Dedifferentiated amniotic fluid mesenchymal stem cell (primary cell): Measurements from ENCODE around the gene ANKRD13D.

Source experiments
- DNase-seq: peaks from one replicate; pipeline ENCODE4 v3.0.0-alpha.2; 2016; ENCODE audit errors: extremely low spot score

Gene ANKRD13D

DNA sequence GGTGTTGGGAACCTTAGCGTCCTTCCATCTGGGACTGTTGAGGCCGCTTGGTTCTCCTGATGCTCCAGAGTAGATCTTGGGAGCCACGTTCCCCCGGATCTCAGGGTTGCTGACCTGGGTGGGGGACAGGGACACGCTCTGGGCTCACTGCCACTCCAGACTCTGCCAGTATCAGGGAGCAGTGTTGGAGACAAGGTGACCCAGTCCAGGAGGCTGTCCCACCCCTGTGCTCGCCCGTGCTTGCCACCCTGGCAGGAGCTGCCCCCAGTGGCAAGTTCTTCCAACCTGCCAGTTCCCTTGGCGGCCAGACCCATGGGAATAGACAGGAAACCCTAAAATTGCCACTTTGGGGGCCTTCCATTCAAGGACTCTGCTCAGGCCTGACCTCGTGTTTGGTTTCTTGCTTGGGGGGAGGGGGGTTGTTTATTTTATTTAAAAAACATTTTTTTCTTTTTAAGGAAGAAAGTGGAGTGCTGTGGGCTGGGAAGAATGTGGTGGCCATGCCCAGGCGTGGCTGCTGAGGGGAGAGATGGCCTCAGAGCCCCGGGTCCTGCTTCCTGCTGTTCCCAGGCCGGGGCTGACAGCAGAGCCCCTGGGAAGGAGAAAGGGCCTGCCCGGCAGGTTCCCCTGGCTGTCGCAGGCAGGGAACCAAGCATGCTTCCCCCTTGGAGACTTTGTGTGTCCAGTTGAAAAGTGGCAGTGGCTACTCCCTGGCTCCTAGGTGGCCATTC, 15.7 kb upstream of the ANKRD13D start:
- no peak for DNase-seq

DNA sequence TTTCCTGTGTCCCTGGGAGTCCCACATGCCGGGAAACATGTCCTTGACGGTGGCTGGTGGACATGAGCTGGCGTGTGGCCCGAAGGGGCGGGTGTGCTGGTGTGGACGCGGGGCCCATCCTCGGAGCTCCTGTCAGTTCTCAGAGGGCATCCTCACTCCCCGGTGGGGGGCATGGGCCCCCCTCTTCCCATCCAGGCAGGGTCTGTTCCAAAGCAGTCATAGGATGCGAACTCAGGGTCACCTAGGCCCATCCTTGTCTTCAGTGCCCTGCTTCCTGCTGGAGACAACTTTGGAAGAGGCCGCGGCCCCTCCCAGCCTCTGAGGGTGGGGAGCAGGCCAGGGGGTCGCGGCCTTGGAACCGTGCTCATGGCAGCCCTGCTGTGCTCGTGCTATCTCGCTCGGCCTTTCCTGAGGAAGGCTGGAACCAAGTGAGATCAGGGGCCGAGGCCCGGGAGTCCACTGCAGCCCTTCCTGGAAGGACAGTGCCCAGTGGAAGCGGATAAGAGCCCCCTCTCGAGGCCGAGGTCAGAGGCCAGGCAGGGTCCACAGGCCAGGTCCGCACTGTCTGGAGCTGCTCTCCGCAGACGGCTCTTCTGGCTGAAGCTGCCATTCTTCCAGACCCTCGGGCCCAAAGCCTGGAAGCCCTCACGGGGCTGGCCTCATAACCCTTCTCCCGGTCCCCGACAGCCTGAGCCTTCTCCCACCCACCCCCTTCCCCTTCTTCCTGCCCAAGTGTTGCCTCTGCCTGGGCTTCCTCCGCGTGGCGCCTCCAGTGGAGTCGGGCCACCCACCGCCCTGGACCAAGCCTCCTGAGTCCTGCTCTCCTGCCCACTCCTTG, 14.1 kb upstream of the ANKRD13D start:
- DNase-seq = no peak

DNA sequence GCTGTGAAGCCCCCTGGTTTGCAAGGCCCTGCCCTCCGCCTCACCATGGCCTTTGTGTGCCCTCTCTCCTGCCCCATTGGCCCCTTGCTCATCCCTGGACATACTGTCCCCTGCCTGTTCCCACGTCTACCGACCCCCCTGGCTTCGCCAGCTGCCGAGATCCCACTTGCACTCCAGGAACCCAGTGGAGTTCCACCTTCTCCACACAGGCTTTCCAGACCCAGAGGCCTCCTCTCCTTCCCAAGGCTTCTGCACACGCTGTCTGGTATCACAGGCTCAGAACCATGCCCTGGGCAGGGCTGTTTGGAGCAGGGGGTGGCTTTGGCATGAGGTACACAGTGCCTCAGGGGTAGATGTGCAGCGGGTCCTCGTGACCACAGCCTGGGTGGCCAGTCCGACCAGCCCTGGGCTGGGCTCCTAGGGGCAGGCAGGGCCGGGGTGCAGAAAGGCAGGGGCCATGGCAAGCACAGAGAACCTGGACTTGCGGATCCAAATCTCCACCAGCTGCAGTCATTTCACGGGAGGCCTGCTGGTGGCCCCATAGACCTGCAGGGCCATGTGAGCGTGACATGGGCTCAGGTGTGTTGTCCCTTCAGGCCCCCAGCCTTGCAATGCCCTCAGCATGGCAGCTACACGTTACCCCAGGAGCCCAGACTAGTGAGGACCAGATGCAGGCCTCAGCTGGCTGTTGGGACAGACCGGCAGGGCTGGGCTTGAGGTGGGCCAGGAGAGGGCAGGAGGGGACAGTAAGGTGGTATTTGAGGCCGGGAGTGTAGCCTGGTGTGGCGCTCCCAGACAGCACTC, 13.3 kb upstream of the ANKRD13D start:
- no peak for DNase-seq

DNA sequence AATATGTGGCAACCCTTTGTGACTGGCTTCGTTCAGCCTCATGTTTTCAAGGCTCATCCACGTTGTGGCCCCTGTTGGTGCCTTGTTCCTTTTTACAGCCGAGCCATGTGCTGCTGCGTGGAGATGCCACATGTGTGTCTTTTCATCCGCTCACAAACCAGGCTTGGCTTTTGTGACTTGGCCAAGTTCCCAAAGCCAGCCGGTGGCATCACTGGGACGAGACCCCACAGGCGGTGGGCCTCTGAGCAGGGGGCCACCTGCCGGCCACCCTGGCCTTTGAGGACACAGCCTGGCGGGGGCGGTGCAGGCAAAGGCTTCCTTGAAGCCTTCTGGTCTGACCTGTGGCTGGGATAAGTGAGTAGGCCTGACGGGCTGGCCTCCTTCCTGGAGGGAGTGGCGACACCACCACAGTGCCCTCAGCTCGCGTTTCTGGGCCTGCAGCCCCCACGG, 12.3 kb upstream of the ANKRD13D start:
- no peak for DNase-seq

DNA sequence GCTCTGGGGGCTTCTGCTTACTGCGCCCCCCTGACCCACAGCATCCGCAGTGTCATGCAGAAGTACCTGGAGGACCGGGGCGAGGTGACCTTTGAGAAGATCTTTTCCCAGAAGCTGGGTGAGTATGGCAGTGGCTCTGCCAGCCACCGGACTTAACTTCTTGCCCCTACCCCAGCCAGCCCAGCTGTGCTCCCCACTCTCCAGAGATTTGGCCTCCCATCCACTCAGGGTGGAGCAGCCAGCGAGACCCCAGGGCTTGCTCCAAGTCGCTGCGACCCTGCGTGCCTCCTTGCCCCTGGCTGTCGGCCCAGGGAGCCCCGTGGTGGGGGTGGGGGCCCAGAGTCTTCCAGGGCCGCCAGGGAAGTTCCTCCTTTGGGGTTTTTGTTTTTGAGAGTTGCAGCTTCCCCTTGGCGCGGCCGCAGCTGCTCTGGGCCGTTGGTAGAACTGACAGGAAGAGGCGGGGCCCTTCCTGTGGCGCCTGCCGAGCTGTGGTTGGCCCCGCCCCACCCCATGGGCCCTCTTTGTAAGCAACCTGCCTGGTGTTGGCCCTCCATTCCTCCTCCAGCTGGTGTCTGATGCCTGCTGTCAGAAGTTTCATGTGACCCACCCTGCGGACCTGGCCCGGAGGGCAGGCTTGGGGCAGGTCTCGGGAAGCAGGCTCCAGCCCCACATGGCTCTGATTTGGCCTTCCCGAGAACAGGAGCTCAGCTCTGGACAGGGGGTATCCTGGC, 11.7 kb upstream of the ANKRD13D start:
- no peak for DNase-seq

DNA sequence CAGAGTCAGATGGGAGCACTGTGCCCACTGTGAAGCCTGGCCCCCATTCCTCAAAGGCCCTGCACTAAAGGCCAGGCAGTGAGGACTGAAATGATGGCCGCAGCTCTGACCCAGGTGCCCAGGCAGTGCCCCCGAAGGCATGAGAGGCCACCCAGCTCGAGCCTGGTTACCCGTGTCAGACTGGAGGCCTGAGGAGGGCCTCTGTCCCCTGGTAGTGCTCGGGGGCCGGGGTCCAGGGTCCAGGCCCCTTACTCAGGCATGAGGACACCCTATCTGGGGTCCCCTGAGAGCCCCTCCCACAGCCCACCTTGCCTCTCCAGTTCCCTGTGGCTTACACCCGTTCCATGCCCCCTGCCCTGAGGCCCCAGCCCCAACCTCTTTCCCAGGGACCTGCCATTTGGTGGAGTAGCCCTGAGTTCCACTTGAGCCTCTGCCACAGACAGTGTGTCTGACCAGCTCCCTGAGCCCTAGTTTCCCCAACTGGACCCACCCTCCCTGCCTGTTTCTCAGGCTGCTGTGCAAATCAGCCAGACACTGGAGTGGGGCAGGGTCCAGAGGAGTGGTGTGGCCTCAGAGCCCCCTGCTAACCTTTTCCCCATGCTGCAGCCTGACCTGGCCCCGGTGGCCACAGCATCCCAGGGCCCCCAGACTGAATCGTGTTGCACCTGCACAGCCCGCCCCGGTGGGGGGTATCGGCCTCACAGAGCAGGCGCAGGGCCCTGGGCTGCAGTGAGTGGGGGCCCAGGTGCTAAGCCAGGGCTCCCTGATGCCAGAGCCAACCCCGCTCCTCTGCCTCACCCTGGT, 10.8 kb upstream of the ANKRD13D start:
- DNase-seq = no peak

DNA sequence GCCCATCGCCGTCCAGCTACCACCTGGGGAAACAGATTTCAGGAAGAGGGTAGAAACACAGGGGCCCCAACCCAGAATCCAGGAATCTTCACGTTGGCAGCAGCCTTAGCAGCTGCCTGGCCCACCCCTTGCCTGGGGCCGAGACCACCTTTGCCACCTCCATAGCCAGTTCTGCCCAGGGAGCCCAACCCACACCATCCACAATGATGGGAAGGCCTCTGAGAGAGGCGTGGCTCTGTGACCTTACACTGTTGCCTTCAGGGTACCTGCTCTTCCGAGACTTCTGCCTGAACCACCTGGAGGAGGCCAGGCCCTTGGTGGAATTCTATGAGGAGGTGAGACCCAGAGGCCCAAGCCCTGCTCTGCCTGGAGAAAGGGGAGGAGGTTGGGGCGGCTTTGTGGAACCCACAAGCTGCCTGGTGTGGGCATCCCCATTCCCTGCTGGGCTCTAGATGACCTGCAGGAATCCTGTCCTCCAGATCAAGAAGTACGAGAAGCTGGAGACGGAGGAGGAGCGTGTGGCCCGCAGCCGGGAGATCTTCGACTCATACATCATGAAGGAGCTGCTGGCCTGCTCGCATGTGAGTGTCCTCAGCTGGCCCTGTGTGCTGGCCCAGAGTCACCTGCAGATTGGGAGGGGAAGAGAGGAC, 10.0 kb upstream of the ANKRD13D start:
- no peak for DNase-seq

DNA sequence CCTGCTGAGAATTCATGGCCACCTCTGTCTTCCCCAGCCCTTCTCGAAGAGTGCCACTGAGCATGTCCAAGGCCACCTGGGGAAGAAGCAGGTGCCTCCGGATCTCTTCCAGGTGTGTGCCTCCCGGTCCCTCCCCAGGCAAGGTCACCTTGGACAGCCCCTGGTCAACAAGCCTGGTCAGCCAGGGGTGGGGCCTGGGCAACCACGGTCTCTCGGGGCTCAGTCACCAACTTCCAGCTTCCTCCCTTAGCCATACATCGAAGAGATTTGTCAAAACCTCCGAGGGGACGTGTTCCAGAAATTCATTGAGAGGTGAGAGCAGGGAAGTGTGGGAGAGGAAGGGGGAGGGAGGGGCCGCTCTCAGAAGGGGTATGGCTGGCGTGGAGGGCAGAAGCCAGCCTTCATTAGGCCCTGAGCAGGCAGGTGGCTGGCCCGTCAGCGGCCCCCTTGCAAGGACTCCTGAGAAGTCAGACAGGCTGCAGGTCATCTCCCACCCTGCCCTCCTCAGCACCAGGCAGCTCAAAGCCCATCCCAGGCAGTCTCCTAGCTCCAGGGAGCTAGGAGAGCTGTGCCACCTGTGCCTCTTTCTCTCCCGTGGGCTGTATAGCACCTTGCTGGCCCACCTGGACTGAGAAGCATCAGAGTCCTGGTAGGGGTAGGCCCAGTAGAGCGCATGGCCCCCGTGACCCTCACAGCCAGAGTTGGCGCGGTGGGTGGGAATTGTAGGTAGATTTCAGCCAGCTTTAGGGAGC, 9.3 kb upstream of the ANKRD13D start:
- DNase-seq = no peak

DNA sequence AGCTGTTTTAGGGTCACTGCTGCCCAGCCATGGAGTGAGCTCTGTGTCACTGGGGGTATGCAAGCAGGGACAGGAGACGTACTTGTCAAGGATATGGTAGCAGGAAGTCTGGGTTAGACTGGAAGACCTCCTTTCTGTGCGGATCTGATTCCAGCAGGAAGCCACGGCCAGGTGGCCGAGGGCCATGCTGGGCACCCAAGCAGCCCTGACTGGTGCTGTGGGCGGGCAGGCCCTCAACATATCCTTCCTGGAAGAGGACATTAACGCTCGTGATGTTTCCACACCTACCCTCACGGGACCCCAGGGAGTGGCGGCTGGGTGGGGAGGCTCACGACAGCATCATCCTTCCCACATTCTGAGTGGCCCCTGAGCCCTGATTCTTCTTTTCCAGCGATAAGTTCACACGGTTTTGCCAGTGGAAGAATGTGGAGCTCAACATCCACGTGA, 8.7 kb upstream of the ANKRD13D start:
- no peak for DNase-seq

DNA sequence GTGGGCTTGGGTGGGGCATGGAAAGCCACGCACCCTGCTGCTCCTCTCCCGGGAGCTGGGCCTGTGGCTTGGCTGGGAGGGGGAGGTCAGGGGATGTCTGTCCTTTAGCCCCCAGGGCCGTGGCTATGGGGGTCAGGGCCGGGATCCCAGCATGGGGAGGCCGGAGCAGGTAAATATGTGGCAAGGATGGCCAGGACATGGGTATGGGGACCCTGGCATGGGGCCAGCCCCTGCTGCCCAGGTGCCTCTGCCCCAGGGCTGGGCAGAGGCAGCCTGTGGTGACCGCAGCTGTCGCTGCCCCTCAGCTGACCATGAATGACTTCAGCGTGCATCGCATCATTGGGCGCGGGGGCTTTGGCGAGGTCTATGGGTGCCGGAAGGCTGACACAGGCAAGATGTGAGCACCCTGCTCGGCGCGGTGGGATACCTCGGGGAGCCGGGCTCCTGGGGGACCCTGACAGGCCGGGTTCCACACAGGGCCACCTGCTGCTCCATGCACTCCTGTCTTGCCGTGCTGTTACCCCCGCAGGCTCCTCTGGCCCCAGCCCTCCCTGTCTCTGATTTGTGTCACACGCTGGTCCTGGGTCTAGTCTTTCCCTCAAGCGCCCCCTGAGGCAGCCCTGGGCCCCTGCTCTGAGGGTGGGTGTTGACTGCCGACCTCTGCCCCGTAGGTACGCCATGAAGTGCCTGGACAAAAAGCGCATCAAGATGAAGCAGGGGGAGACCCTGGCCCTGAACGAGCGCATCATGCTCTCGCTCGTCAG, 8.1 kb upstream of the ANKRD13D start:
- no peak for DNase-seq

DNA sequence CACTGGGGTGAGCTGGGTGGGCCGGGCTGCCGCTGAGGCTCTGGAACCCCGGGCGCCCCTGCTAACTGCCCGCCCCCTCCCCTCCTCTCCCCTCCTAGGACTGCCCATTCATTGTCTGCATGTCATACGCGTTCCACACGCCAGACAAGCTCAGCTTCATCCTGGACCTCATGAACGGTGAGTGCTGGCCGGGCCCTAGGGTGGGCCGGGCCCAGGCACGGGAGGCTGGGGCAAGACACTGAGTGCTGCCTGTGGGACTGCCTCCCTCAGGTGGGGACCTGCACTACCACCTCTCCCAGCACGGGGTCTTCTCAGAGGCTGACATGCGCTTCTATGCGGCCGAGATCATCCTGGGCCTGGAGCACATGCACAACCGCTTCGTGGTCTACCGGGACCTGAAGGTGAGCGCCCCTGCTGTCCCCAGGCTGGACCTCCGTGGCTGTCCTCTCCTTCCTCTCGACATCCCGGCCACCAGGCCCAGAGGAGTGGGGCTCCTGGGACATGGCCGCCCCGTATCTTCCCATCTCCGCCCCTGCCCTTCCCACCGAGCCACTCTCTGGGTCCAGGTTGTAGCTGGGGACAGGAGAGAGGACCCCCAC, 7.5 kb upstream of the ANKRD13D start:
- DNase-seq = no peak

DNA sequence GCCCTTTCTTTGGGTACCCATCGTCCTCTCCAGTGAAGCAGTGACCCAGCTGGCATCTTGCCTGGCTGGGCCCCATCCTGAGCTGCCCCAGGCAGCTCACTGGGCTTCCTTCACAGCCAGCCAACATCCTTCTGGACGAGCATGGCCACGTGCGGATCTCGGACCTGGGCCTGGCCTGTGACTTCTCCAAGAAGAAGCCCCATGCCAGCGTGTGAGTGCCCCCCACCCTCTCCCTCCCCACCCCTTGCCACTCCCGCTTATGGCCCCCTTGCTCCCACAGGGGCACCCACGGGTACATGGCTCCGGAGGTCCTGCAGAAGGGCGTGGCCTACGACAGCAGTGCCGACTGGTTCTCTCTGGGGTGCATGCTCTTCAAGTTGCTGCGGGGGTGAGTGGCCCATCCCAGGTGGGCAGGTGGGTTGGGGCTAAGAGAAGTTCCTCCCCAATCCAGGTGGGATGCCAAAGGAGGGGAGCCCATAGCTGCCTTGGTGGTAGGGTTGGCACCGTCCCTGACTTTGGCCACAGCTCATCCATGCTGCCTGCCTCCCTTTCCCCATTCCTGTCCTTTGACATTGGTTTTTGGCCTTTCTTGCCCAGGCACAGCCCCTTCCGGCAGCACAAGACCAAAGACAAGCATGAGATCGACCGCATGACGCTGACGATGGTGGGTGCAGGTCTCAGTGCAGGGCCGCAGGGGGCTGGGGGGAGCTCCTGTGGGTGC, 6.8 kb upstream of the ANKRD13D start:
- no peak for DNase-seq

DNA sequence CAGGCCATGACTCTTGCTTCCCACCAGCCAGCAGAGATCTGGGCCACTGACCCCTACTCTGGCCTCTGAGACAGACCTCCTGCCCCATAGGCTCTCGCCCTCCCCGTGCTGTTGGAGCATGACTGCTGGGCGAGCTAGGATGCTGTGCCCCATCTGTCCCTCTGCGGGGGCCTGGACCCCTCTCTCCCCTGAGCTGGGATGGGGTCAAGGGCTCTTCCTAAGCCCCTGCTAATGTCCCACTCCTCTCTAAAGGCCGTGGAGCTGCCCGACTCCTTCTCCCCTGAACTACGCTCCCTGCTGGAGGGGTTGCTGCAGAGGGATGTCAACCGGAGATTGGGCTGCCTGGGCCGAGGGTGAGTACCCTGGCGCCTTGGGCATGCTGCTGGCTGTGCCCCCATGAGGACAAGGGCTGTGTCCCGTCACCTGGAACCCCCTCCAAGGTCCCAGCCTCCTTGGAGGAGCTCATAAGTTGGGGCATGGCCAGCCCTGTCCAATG, 6.2 kb upstream of the ANKRD13D start:
- DNase-seq = no peak

DNA sequence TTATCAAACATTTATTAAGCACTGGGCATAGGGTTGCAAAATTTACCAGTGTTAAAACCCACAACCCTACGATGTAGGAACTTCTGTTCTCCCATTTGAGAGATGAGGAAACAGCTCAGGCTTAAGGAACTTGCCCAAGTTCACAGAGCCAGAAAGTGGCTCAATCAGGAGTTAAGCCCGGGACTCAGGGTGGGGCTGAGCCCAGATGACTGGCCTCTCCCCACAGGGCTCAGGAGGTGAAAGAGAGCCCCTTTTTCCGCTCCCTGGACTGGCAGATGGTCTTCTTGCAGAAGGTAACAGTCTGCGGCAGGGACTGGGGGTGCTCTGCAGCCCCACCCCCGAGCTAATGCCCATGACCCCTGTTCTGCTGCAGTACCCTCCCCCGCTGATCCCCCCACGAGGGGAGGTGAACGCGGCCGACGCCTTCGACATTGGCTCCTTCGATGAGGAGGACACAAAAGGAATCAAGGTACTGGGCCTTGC, 5.6 kb upstream of the ANKRD13D start:
- no peak for DNase-seq

DNA sequence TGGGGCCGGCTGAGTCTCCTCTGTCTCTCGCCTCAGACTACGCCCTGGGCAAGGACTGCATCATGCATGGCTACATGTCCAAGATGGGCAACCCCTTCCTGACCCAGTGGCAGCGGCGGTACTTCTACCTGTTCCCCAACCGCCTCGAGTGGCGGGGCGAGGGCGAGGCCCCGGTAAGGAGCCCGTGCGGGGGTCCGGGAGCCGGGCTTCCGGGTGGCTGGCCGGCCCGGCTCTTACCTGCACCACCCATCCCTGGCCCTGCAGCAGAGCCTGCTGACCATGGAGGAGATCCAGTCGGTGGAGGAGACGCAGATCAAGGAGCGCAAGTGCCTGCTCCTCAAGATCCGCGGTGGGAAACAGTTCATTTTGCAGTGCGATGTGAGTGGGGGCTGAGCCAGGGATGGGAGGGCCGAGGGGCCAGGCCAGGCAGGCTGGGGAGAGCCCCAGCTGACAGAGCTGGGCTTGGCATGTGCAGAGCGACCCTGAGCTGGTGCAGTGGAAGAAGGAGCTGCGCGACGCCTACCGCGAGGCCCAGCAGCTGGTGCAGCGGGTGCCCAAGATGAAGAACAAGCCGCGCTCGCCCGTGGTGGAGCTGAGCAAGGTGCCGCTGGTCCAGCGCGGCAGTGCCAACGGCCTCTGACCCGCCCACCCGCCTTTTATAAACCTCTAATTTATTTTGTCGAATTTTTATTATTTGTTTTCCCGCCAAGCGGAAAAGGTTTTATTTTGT, 4.1 kb upstream of the ANKRD13D start:
- DNase-seq = no peak
